ENCODE measurements around the gene MYL5.

GRCh38 chr4:653080-653821 lies 21.1 kb upstream of the MYL5 start:
- TF ChIP-seq CTCF (IDR thresholded peaks at IDR 0.05) = no peak
- TF ChIP-seq POLR2A (IDR thresholded peaks at IDR 0.05) = no peak
